Gastrocnemius medialis (tissue), 4 donors: ENCODE measurements around the gene FAM229A. TPM values are rescaled to one million over a fixed set of nuclear protein-coding genes. Genes with fewer than 3 reads are reported as not detected.
A peak's percentile ranks its signal among the peaks of the same experiment; 100 is the strongest.
"Not testable (repeated sequence)": the region's sequence is repeated elsewhere in the genome, so short reads cannot be mapped to it uniquely, and the experiment has no call there.

Experiments
- ATAC-seq, 2 donors: fragments of 150-250 bp; one replicate each; pipeline ENCODE4 v1.9.1; 2016
- DNase-seq, 2 donors: peaks; one replicate each; pipeline ENCODE4 v3.0.0-alpha.2; 2019
- H3K27ac ChIP-seq, 4 donors: fragments of 200-600 bp; sonication (generic); 1 replicate in 1 of 4; 2 replicates in 3 of 4; pipeline ENCODE4 v1.5.1; 2016 to 2018; ENCODE audit warnings: mild to moderate bottlenecking in 2 of 4, moderate library complexity in 1 of 4
- H3K27me3 ChIP-seq, 3 donors: fragments of 200-600 bp; sonication (generic) in 2 of 3; 1 replicate in 1 of 3; 2 replicates in 2 of 3; pipeline versions ENCODE4 v1.5.1 to v1.6.0; 2016 to 2019; ENCODE audit warnings: mild to moderate bottlenecking in 1 of 3, moderate library complexity in 1 of 3
- H3K36me3 ChIP-seq, 2 donors: fragments of 200-600 bp; sonication (generic) in 1 of 2; one replicate each; pipeline ENCODE4 v1.5.1; 2017 to 2018
- H3K4me1 ChIP-seq, 2 donors: fragments of 200-600 bp; sonication (generic) in 1 of 2; one replicate each; pipeline ENCODE4 v1.5.1; 2016 to 2017; ENCODE audit warnings: mild to moderate bottlenecking in 2 of 2
- H3K4me3 ChIP-seq, 4 donors: fragments of 200-600 bp; sonication (generic) in 3 of 4; 1 replicate in 1 of 4; 2 replicates in 3 of 4; pipeline ENCODE4 v1.5.1; 2016 to 2019; ENCODE audit warnings: mild to moderate bottlenecking in 2 of 4
- H3K9me3 ChIP-seq, 3 donors: fragments of 200-600 bp; sonication (generic) in 2 of 3; 1 replicate in 1 of 3; 2 replicates in 2 of 3; pipeline ENCODE4 v1.5.1; 2016 to 2019
- POLR2A ChIP-seq, 2 donors: fragments of 450-650 bp; IDR thresholded peaks; one replicate each; pipeline ENCODE4 v1.6.1; 2017; ENCODE audit warnings: antibody characterized with exemption in 2 of 2, mild to moderate bottlenecking in 2 of 2, moderate library complexity in 2 of 2
- in situ Hi-C, 4 donors: fragments of 200-750 bp; cut with MboI; loops; one replicate each; pipeline versions ENCODE4 v1.15.0 to v1.8.0; 2017; ENCODE audit warnings: low sequenced_read_pairs in 4 of 4
- intact Hi-C: fragments of 100-400 bp; cut with DNase I; formaldehyde crosslinking; loops from one replicate; pipeline ENCODE4 v1.15.1; 2023; ENCODE audit warnings: low total_unique reads
- total RNA-seq, 4 donors: library from RNA; depleted of rRNA; stranded (reverse); fragments of >200 nt; gene quantifications; one replicate each; pipeline versions ENCODE4 v1.1.0 to v1.2.3, GENCODE V29; 2016
- TF ChIP-seq, protein P1 (sequence below), 5 experiments: fragments of 450-650 bp in 3 of 5; fragments of 200-600 bp in 2 of 5; sonication (generic) in 2 of 5; IDR thresholded peaks in 4 of 5; conservative IDR thresholded peaks in 1 of 5; 1 replicate in 4 of 5; 2 replicates in 1 of 5; pipeline ENCODE4 v1.5.1; 2016 to 2019; ENCODE audit warnings: antibody characterized with exemption in 5 of 5, mild to moderate bottlenecking in 3 of 5, moderate library complexity in 3 of 5

The FAM229A gene
- total RNA-seq, 4 donors from 2014 or later, result 0.81 to 13.4 (median 2.0) TPM

DNA sequence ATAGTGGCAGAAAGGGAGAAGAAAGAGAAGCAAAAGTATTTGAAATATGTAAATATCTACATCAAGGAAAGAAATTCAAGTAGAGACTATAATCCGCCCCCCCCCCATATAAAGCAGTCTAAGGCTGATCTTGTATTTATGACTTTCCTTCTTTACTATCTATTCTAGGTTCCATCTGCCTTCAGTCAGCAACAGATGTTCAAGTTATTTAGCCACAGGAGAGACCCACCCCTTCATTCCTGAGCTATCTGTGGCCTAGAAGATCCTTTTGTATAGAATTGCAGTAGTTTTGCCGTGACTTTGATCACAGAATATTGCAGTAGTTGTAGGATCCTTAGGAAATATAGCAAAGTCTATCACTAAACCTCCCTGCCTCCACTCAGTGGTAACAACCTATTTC lies 42.7 kb upstream of the FAM229A start:
- DNase-seq, result no peak
- intact Hi-C loops, result no loop called here
- Histone ChIP-seq H3K27me3 (no peaks in the 10 kb centered on the region), H3K4me1 (no peaks in the 10 kb centered on the region), H3K27ac (no peak overlapping the region), H3K4me3 (no peak overlapping the region), H3K9me3 (no peaks in the 10 kb centered on the region), H3K36me3 (no peaks in the 10 kb centered on the region)
- no peak for TF ChIP-seq POLR2A (IDR thresholded peaks at IDR 0.05)
- TF ChIP-seq, protein P1, sequence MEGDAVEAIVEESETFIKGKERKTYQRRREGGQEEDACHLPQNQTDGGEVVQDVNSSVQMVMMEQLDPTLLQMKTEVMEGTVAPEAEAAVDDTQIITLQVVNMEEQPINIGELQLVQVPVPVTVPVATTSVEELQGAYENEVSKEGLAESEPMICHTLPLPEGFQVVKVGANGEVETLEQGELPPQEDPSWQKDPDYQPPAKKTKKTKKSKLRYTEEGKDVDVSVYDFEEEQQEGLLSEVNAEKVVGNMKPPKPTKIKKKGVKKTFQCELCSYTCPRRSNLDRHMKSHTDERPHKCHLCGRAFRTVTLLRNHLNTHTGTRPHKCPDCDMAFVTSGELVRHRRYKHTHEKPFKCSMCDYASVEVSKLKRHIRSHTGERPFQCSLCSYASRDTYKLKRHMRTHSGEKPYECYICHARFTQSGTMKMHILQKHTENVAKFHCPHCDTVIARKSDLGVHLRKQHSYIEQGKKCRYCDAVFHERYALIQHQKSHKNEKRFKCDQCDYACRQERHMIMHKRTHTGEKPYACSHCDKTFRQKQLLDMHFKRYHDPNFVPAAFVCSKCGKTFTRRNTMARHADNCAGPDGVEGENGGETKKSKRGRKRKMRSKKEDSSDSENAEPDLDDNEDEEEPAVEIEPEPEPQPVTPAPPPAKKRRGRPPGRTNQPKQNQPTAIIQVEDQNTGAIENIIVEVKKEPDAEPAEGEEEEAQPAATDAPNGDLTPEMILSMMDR (IDR thresholded peaks at IDR 0.05 in 4 of 5, conservative IDR thresholded peaks at IDR 0.05 in 1 of 5), result no peak
- in situ Hi-C loops, result no loop called here
- no peak for ATAC-seq

- peak overlapping the region in 3 of 4 donors; percentile 5 to 50 (median 22) for H3K27ac ChIP-seq
- no peaks in the 10 kb centered on the region for H3K4me1 ChIP-seq
- DNase-seq, result peak; percentile 69 to 82
- intact Hi-C loops (loop anchor here (1.0 kb wide), 1 partner anchor 372 kb away; no protein-coding TSS in a partner anchor), in situ Hi-C loops (no loop called here)
- no peaks in the 10 kb centered on the region for H3K27me3 ChIP-seq
- H3K9me3 ChIP-seq, result no peaks in the 10 kb centered on the region
- peak overlapping the region in 2 of 4 donors; percentile 7 to 25 for H3K4me3 ChIP-seq
- peak; percentile 89 to 93 for ATAC-seq
- TF ChIP-seq, protein P1 (IDR thresholded peaks at IDR 0.05 in 4 of 5, conservative IDR thresholded peaks at IDR 0.05 in 1 of 5), result peak; percentile 79 to 95 (median 89)
- no peak for TF ChIP-seq POLR2A (IDR thresholded peaks at IDR 0.05)
- no peaks in the 10 kb centered on the region for H3K36me3 ChIP-seq
Measured at GRCh38 chr1:32400876-32401631, 38.8 kb upstream of the FAM229A start.

DNA sequence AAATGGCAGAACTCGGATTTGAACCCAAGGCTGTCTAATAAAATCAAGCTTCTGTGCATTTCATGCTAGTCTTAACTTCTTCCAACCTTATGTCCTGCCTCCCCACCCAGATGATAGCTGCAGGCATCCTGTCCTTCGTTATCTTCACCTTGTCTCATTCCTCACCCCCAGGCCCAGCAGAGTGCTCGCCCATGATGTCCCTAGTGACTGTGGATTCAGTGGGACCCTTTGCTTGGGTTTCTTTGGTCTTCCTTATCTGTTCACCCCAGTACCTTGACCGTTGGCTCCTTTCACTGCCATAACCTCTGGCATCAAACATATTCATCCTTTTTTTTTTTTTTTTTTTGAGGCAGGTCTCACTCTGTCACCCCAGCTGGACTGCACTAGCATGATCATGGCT lies 37.6 kb upstream of the FAM229A start:
- no peak for DNase-seq
- Histone ChIP-seq H3K36me3 (no peaks in the 10 kb centered on the region), H3K9me3 (no peaks in the 10 kb centered on the region), H3K27ac (no peak overlapping the region), H3K27me3 (no peaks in the 10 kb centered on the region), H3K4me1 (peaks cover 5 to 9% of the 10 kb centered on the region in 2 donors), H3K4me3 (no peak overlapping the region)
- no peak for ATAC-seq
- TF ChIP-seq, protein P1 (IDR thresholded peaks at IDR 0.05 in 4 of 5, conservative IDR thresholded peaks at IDR 0.05 in 1 of 5), result no peak
- TF ChIP-seq POLR2A (IDR thresholded peaks at IDR 0.05), result no peak
- in situ Hi-C loops, result no loop called here
- intact Hi-C loops, result no loop called here

GRCh38 chr1:32398401-32398800 lies 36.1 kb upstream of the FAM229A start:
- Histone ChIP-seq H3K9me3 (no peaks in the 10 kb centered on the region), H3K4me3 (no peak overlapping the region), H3K36me3 (no peaks in the 10 kb centered on the region), H3K27me3 (no peaks in the 10 kb centered on the region), H3K27ac (no peak overlapping the region), H3K4me1 (peaks cover 8 to 12% of the 10 kb centered on the region in 2 donors)
- no peak for TF ChIP-seq POLR2A (IDR thresholded peaks at IDR 0.05)
- TF ChIP-seq, protein P1 (IDR thresholded peaks at IDR 0.05 in 4 of 5, conservative IDR thresholded peaks at IDR 0.05 in 1 of 5), result no peak
- DNase-seq (no peak), ATAC-seq (no peak)
- in situ Hi-C loops (no loop called here), intact Hi-C loops (no loop called here)

GRCh38 chr1:32396524-32396923 lies 34.2 kb upstream of the FAM229A start:
- ATAC-seq, H3K4me3 ChIP-seq, H3K27ac ChIP-seq, H3K27me3 ChIP-seq, DNase-seq, in situ Hi-C loops, H3K9me3 ChIP-seq, intact Hi-C loops: not testable (repeated sequence)
- Histone ChIP-seq H3K36me3 (peaks cover 0 to 10% of the 10 kb centered on the region in 2 donors), H3K4me1 (peaks cover 24 to 31% of the 10 kb centered on the region in 2 donors)
